H1 (cell line): ENCODE results near the gene GLRA2. TPM values are rescaled to one million over a fixed set of nuclear protein-coding genes. Genes with fewer than 3 reads are reported as not detected.

ENCODE experiments used
- CTCF ChIA-PET: fragments of 300-600 bp; sonication (Branson Sonifier 250); formaldehyde crosslinking; loops from one replicate; lab custom pipeline; 2021; ENCODE audit not compliant: partially characterized antibody; lab: Charles Lee
- POLR2A ChIA-PET: fragments of 300-600 bp; sonication (Branson Sonifier 250); formaldehyde crosslinking; loops from one replicate; lab custom pipeline; 2021; ENCODE audit warnings: inconsistent platforms; ENCODE audit not compliant: partially characterized antibody; lab: Charles Lee
- DNase-seq, 2 experiments: peaks; one replicate each; pipeline versions ENCODE4 v3.0.0 to v3.0.0-alpha.2; 2010 to 2022; ENCODE audit warnings: low spot score in 2 of 2, low read depth in 1 of 2, mixed read lengths in 1 of 2
- FAIRE-seq: peaks from 2 replicates; lab custom pipeline; 2011; peaks lifted over from hg19 to GRCh38; lab: Jason Lieb, UNC
- H2AFZ ChIP-seq: 2 replicates; pipeline ENCODE4 v1.8.1; 2012; ENCODE audit warnings: low read length, inconsistent platforms
- H2AK5ac ChIP-seq: 2 replicates; pipeline ENCODE4 v1.6.1; 2013; ENCODE audit warnings: low read depth, low read length
- H2BK120ac ChIP-seq: replicated peaks from 2 replicates; pipeline ENCODE3; 2013; ENCODE audit warnings: low read depth, low read length, inconsistent platforms
- H2BK12ac ChIP-seq: 2 replicates; pipeline ENCODE4 v1.6.1; 2013; ENCODE audit warnings: low read depth, low read length
- H2BK15ac ChIP-seq: 2 replicates; pipeline ENCODE4 v1.6.1; 2013; ENCODE audit warnings: low read length
- H2BK20ac ChIP-seq: 2 replicates; pipeline ENCODE4 v1.6.1; 2013; ENCODE audit warnings: low read length
- H2BK5ac ChIP-seq: 2 replicates; pipeline ENCODE4 v1.6.1; 2013; ENCODE audit warnings: low read depth, low read length
- H3K14ac ChIP-seq: 2 replicates; pipeline ENCODE4 v1.6.1; 2013; ENCODE audit warnings: inconsistent platforms; ENCODE audit not compliant: insufficient read length
- H3K18ac ChIP-seq: 2 replicates; pipeline ENCODE4 v1.6.1; 2013; ENCODE audit warnings: low read length; ENCODE audit errors: extremely low read depth
- H3K23ac ChIP-seq: 2 replicates; pipeline ENCODE4 v1.6.1; 2013; ENCODE audit warnings: inconsistent platforms; ENCODE audit not compliant: insufficient read length
- H3K23me2 ChIP-seq: 2 replicates; pipeline ENCODE4 v1.6.1; 2013; ENCODE audit warnings: low read depth, low read length
- H3K27ac ChIP-seq: 2 replicates; pipeline ENCODE4 v1.6.1; 2011; ENCODE audit warnings: low read depth, low read length, inconsistent platforms
- H3K27me3 ChIP-seq, 4 experiments: replicated peaks in 1 of 4; 1 replicate in 1 of 4; 2 replicates in 3 of 4; pipeline versions ENCODE4 v1.6.1 to v1.8.1; 2011 to 2013; ENCODE audit warnings: low read length in 3 of 4, mild to moderate bottlenecking in 3 of 4, inconsistent platforms in 2 of 4, mixed read lengths in 2 of 4, moderate library complexity in 1 of 4; ENCODE audit not compliant: control insufficient read depth in 3 of 4, insufficient read depth in 3 of 4; ENCODE audit errors: extremely low read depth in 1 of 4
- H3K36me3 ChIP-seq, 4 experiments: 2 replicates each; pipeline versions ENCODE4 v1.6.1 to v1.8.1; 2011 to 2013; ENCODE audit warnings: mild to moderate bottlenecking in 4 of 4, low read length in 3 of 4, moderate library complexity in 2 of 4, control low read depth in 1 of 4, inconsistent platforms in 1 of 4; ENCODE audit not compliant: insufficient read depth in 4 of 4, control insufficient read depth in 2 of 4
- H3K4ac ChIP-seq: replicated peaks from 2 replicates; pipeline ENCODE3; 2013; ENCODE audit warnings: low read length, low read depth, mixed read lengths, inconsistent platforms; ENCODE audit not compliant: insufficient read length
- H3K4me1 ChIP-seq, 4 experiments: replicated peaks in 1 of 4; 1 replicate in 1 of 4; 2 replicates in 3 of 4; pipeline versions ENCODE4 v1.6.1 to v1.8.1; 2011 to 2013; ENCODE audit warnings: low read length in 3 of 4, inconsistent platforms in 2 of 4, mixed read lengths in 1 of 4; ENCODE audit not compliant: insufficient read depth in 4 of 4, control insufficient read depth in 3 of 4
- H3K4me2 ChIP-seq, 2 experiments: 2 replicates each; pipeline versions ENCODE4 v1.6.1 to v1.8.1; 2011 to 2013; ENCODE audit warnings: low read depth in 2 of 2, low read length in 2 of 2, control low read depth in 1 of 2, inconsistent platforms in 1 of 2, mild to moderate bottlenecking in 1 of 2; ENCODE audit not compliant: insufficient read depth in 1 of 2
- H3K4me3 ChIP-seq, 4 experiments: fragments of 200-600, 300-600 bp in 1 of 4; sonication (generic), shearing (Covaris generic), sonication (Bioruptor Twin) in 1 of 4; 2 replicates each; pipeline versions ENCODE4 v1.5.1 to v1.8.1; 2011 to 2016; ENCODE audit warnings: low read length in 4 of 4, low read depth in 3 of 4, control low read depth in 2 of 4, inconsistent platforms in 2 of 4, mild to moderate bottlenecking in 2 of 4, mixed read lengths in 1 of 4, moderate library complexity in 1 of 4; ENCODE audit not compliant: insufficient read depth in 2 of 4; ENCODE audit errors: extremely low read depth in 1 of 4
- H3K56ac ChIP-seq: replicated peaks from 2 replicates; pipeline ENCODE3; 2013; ENCODE audit warnings: low read depth, mild to moderate bottlenecking, mixed read lengths, low read length, inconsistent platforms; ENCODE audit not compliant: insufficient read length
- H3K79me1 ChIP-seq: 2 replicates; pipeline ENCODE4 v1.6.1; 2013; ENCODE audit warnings: low read depth, low read length, control low read depth
- H3K79me2 ChIP-seq, 2 experiments: 2 replicates each; pipeline versions ENCODE4 v1.6.1 to v1.8.1; 2012 to 2013; ENCODE audit warnings: low read length in 2 of 2, mild to moderate bottlenecking in 2 of 2, inconsistent platforms in 1 of 2; ENCODE audit not compliant: insufficient read depth in 2 of 2, control insufficient read depth in 1 of 2
- H3K9ac ChIP-seq, 4 experiments: replicated peaks in 1 of 4; 1 replicate in 1 of 4; 2 replicates in 3 of 4; pipeline versions ENCODE4 v1.6.1 to v1.8.1; 2011 to 2013; ENCODE audit warnings: low read depth in 3 of 4, low read length in 3 of 4, control low read depth in 2 of 4, mild to moderate bottlenecking in 2 of 4, moderate library complexity in 2 of 4, inconsistent platforms in 1 of 4; ENCODE audit errors: extremely low read depth in 1 of 4
- H3K9me3 ChIP-seq, 2 experiments: 2 replicates each; pipeline versions ENCODE4 v1.6.1 to v1.8.1; 2012 to 2013; ENCODE audit warnings: mild to moderate bottlenecking in 2 of 2, moderate library complexity in 2 of 2, control low read depth in 1 of 2, inconsistent platforms in 1 of 2, low read depth in 1 of 2, low read length in 1 of 2, mixed read lengths in 1 of 2; ENCODE audit not compliant: insufficient read depth in 2 of 2
- H4K20me1 ChIP-seq, 2 experiments: replicated peaks in 1 of 2; 2 replicates each; pipeline versions ENCODE3 to v1.8.1; 2011 to 2013; ENCODE audit warnings: inconsistent platforms in 2 of 2, low read length in 2 of 2, mild to moderate bottlenecking in 1 of 2; ENCODE audit not compliant: insufficient read depth in 2 of 2, control insufficient read depth in 1 of 2
- H4K5ac ChIP-seq: 2 replicates; pipeline ENCODE4 v1.6.1; 2013; ENCODE audit warnings: low read length, low read depth, mixed read lengths, inconsistent platforms; ENCODE audit not compliant: insufficient read length
- H4K8ac ChIP-seq: 2 replicates; pipeline ENCODE4 v1.8.0; 2013; ENCODE audit warnings: mild to moderate bottlenecking, moderate library complexity, low read length, inconsistent platforms; ENCODE audit not compliant: insufficient read depth; ENCODE audit errors: extremely low read depth
- H4K91ac ChIP-seq: replicated peaks from 2 replicates; pipeline ENCODE3; 2013; ENCODE audit warnings: low read length, mixed read lengths, inconsistent platforms; ENCODE audit not compliant: insufficient read length
- ASH2L ChIP-seq: fragments of 200-600, 300-600 bp; sonication (generic); IDR thresholded peaks from one replicate; pipeline ENCODE4 v1.7.1; 2017; ENCODE audit warnings: low read length
- E2F6 ChIP-seq: IDR thresholded peaks from 2 replicates; pipeline ENCODE4 v1.6.1; 2012; ENCODE audit warnings: inconsistent platforms
- EGR1 ChIP-seq: IDR thresholded peaks from 2 replicates; pipeline ENCODE4 v1.6.1; 2011; ENCODE audit warnings: low read depth, low read length, borderline replicate concordance
- KDM4A ChIP-seq: IDR thresholded peaks from one replicate; pipeline ENCODE4 v1.7.1; 2012; ENCODE audit warnings: low read depth, mild to moderate bottlenecking, moderate library complexity, low read length, inconsistent platforms; ENCODE audit not compliant: severe bottlenecking
- KDM5A ChIP-seq: fragments of 200-600 bp; IDR thresholded peaks from 2 replicates; pipeline ENCODE4 v1.7.1; 2012; ENCODE audit warnings: mild to moderate bottlenecking, low read length, inconsistent platforms, mixed read lengths
- MAFK ChIP-seq: IDR thresholded peaks from 2 replicates; pipeline ENCODE4 v1.6.1; 2012; ENCODE audit warnings: low read depth, mild to moderate bottlenecking, improper control_type of control experiment, low read length
- SIRT6 ChIP-seq: IDR thresholded peaks from one replicate; pipeline ENCODE4 v1.7.1; 2012; ENCODE audit warnings: low read length, inconsistent platforms
- SP1 ChIP-seq: IDR thresholded peaks from 2 replicates; pipeline ENCODE4 v1.6.1; 2011; ENCODE audit warnings: low read depth, low read length
- WGBS, 2 experiments: shearing (Covaris generic) in 1 of 2; methylation state at CpG; one replicate each; pipeline versions ENCODE4 v1.1.6 to v1.1.7; 2013 to 2015; ENCODE audit warnings: low lambda C conversion rate in 2 of 2, mixed read lengths in 2 of 2, inconsistent platforms in 1 of 2, low coverage in 1 of 2, missing lambda C conversion rate in 1 of 2; ENCODE audit not compliant: insufficient replicate concordance in 2 of 2, insufficient coverage in 1 of 2, insufficient read length in 1 of 2; ENCODE audit errors: extremely low coverage in 1 of 2, missing lambda C conversion rate in 1 of 2; 5-methylcytosine and 5-hydroxymethylcytosine counted together
- polyA plus RNA-seq, 7 experiments: library from polyadenylated mRNA; depleted of rRNA in 3 of 7; stranded (reverse) in 5 of 7; unstranded in 2 of 7; fragments of >200 nt in 5 of 7; fragments of 200-250 nt in 2 of 7; gene quantifications; 1 replicate in 5 of 7; 2 replicates in 1 of 7; 4 replicates in 1 of 7; pipeline versions ENCODE4 v1.2.1 to v1.2.3, GENCODE V29; 2011 to 2013; ENCODE audit warnings: missing spikeins in 2 of 7, mixed read lengths in 2 of 7
- total RNA-seq: library from RNA; stranded (reverse); fragmentation: NEBNext Ultra II Directional; extraction: Animal tissue kit (Norgen Biotek cat#: 25700); gene quantifications from 2 replicates; pipeline ENCODE4 v1.2.1, GENCODE V29; 2021

The GLRA2 gene
- total and polyA plus RNA-seq, 2 of the 8 experiments (the other 6 are each of a cell fraction or from before 2014, with no cell fraction given), result not detected

DNA sequence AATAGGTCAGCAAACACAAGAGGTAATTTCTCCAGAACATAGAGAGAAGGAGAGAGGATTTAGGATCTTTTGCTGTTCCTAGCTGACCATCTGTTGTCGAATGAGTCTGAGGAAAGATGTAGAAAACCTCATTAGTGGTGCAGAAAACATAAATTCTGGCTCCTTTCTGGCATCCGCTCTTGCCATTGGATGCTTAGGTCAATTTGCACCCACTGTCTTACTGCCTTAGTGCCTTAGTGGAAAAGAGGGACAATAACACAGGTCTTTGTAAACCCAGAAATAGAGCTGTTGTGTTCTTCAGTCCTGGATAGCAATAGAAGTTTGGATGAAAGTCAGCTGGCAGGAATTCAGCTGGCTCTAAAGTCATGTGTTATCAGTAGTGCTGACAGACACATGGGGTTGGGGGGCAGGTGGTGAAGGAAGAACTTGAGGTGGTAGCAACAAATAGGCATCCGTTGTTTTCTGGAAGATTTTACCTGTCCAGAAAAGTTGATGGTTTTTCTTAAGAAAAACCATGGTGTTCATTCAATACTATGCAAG is 78.2 kb downstream of the GLRA2 start:
- Histone ChIP-seq H3K36me3 (no peaks in the 10 kb centered on the region), H2BK12ac (no peak overlapping the region), H3K4me3 (no peak overlapping the region), H3K4ac (no peak overlapping the region), H2AK5ac (no peak overlapping the region), H3K23ac (no peak overlapping the region), H2AFZ (no peak overlapping the region), H3K27ac (no peak overlapping the region), H4K5ac (no peak overlapping the region), H4K91ac (no peak overlapping the region), H3K9ac (no peak overlapping the region), H2BK20ac (no peak overlapping the region), H3K23me2 (no peaks in the 10 kb centered on the region), H4K8ac (no peak overlapping the region), H3K18ac (no peak overlapping the region), H2BK5ac (no peak overlapping the region), H3K79me2 (no peaks in the 10 kb centered on the region), H3K9me3 (no peaks in the 10 kb centered on the region), H3K56ac (no peak overlapping the region), H2BK120ac (no peak overlapping the region)
- CTCF ChIA-PET, result no interaction called here
- DNase-seq (no peak), FAIRE-seq (no peak)
- TF ChIP-seq KDM4A (no peak), SIRT6 (no peak), EGR1 (no peak), KDM5A (no peak), MAFK (no peak), E2F6 (no peak), ASH2L (no peak), SP1 (no peak)
- TF ChIP-seq, all 59 proteins: peak for 0
- Histone ChIP-seq H3K4me2 (no peak overlapping the region), H3K4me1 (no peaks in the 10 kb centered on the region), H3K27me3 (no peaks in the 10 kb centered on the region), H3K79me1 (no peaks in the 10 kb centered on the region), H4K20me1 (no peaks in the 10 kb centered on the region), H3K14ac (no peak overlapping the region), H2BK15ac (no peak overlapping the region)
- WGBS, 2 experiments, result 86% methylated on average over 3 of the region's 3 CpGs; no CpG with 5 or more reads in 1 of the 2 experiments
- POLR2A ChIA-PET, result no interaction called here
